HCT116 (cell line): Measurements from ENCODE around the gene SERPINE3.

Experiments used
- CBX3 ChIP-seq: IDR thresholded peaks from 2 replicates; pipeline ENCODE4 v1.6.1; 2012; ENCODE audit warnings: low read depth
- CEBPB ChIP-seq: IDR thresholded peaks from 2 replicates; pipeline ENCODE4 v1.6.1; 2012; ENCODE audit warnings: low read depth
- CTCF ChIP-seq, 3 experiments: fragments of 200-600 bp in 1 of 3; sonication (generic) in 1 of 3; IDR thresholded peaks in 2 of 3; conservative IDR thresholded peaks in 1 of 3; 2 replicates each; pipeline ENCODE4 v1.5.1; 2012 to 2017; ENCODE audit warnings: low read depth in 2 of 3, low read length in 2 of 3, antibody characterized with exemption in 1 of 3, borderline replicate concordance in 1 of 3, control low read depth in 1 of 3, mild to moderate bottlenecking in 1 of 3, mixed read lengths in 1 of 3, mixed run types in 1 of 3, moderate library complexity in 1 of 3; ENCODE audit not compliant: insufficient read depth in 1 of 3
- EZH2 ChIP-seq: fragments of 200-600 bp; sonication (generic); IDR thresholded peaks from 2 replicates; pipeline ENCODE4 v1.6.1; 2017; ENCODE audit warnings: antibody characterized with exemption, mixed run types
- MAX ChIP-seq: IDR thresholded peaks from 2 replicates; pipeline ENCODE4 v1.6.1; 2012
- POLR2A ChIP-seq: IDR thresholded peaks from 2 replicates; pipeline ENCODE4 v1.7.0; 2011; ENCODE audit warnings: borderline replicate concordance; ENCODE audit not compliant: insufficient read depth, insufficient read length; ENCODE audit errors: extremely low read depth
- POLR2AphosphoS5 ChIP-seq: IDR thresholded peaks from 2 replicates; pipeline ENCODE4 v1.6.1; 2011; ENCODE audit warnings: mild to moderate bottlenecking, low read depth, low read length, moderate library complexity
- REST ChIP-seq: IDR thresholded peaks from 2 replicates; pipeline ENCODE4 v1.6.1; 2012; ENCODE audit warnings: low read depth
- SP1 ChIP-seq: IDR thresholded peaks from 2 replicates; pipeline ENCODE4 v1.6.1; 2012; ENCODE audit warnings: low read depth
- YY1 ChIP-seq: IDR thresholded peaks from 2 replicates; pipeline ENCODE4 v1.6.1; 2011; ENCODE audit warnings: low read length, low read depth, moderate library complexity, mild to moderate bottlenecking; ENCODE audit not compliant: insufficient replicate concordance; ENCODE audit errors: extremely low read depth

- TF ChIP-seq CTCF (IDR thresholded peaks at IDR 0.05 in 2 of 3, conservative IDR thresholded peaks at IDR 0.05 in 1 of 3; ENCODE audit: borderline replicate concordance in 1 of 3, insufficient read depth in 1 of 3, low read depth in 2 of 3, low read length in 2 of 3) = no peak
- TF ChIP-seq SP1 = no peak
- no peak for TF ChIP-seq EZH2
- no peak for TF ChIP-seq CEBPB
- TF ChIP-seq REST = no peak
- no peak for TF ChIP-seq POLR2A
- TF ChIP-seq MAX = no peak
- TF ChIP-seq CBX3 = no peak
- TF ChIP-seq POLR2AphosphoS5 = no peak
- no peak for TF ChIP-seq YY1
These were observed 17.7 kb upstream of the SERPINE3 start for GRCh38 chr13:51321836-51322235.
